ENCODE results near the gene IL16.

IL16 gene

DNA sequence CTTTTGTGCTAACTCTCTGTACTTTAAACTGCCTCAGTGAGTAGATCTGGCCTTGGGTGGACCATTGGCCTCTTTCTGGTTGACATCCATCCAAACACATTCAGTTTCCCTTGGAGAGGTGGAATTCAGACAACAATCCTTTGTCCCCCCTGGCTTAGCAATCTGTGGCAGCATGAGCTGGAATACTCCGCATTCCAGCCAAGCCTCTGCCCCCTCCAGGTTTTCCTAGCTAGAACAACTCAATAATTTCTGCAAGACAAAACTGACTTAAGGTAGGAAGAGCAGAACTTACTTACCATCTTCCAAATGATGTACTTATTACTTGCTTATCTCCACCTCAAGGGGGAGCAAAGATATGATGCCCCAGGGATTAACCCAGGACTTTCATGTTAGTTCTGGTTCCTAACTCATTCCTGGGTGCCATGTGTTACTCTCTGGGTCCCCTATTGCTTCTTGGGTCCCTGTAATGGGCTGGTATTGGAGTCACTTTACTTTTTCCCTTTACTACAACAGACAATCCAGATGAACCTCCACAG is 21.8 kb upstream of the IL16 start:
- Histone ChIP-seq H3K27me3 (peaks cover 25% of the 10 kb centered on the region), H3K36me3 (no peaks in the 10 kb centered on the region), H3K4me1 (ENCODE audit: control insufficient read depth in 1 of 2, insufficient read depth in 1 of 2, low read depth in 1 of 2, low read length in 1 of 2) (no peaks in the 10 kb centered on the region), H3K9me3 (no peaks in the 10 kb centered on the region), H3K4me3 (ENCODE audit: low read depth in 1 of 2, low read length in 1 of 2) (no peak overlapping the region), H3K27ac (no peak overlapping the region)
- TF ChIP-seq, protein P1, sequence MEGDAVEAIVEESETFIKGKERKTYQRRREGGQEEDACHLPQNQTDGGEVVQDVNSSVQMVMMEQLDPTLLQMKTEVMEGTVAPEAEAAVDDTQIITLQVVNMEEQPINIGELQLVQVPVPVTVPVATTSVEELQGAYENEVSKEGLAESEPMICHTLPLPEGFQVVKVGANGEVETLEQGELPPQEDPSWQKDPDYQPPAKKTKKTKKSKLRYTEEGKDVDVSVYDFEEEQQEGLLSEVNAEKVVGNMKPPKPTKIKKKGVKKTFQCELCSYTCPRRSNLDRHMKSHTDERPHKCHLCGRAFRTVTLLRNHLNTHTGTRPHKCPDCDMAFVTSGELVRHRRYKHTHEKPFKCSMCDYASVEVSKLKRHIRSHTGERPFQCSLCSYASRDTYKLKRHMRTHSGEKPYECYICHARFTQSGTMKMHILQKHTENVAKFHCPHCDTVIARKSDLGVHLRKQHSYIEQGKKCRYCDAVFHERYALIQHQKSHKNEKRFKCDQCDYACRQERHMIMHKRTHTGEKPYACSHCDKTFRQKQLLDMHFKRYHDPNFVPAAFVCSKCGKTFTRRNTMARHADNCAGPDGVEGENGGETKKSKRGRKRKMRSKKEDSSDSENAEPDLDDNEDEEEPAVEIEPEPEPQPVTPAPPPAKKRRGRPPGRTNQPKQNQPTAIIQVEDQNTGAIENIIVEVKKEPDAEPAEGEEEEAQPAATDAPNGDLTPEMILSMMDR (IDR thresholded peaks at IDR 0.05), result no peak

DNA sequence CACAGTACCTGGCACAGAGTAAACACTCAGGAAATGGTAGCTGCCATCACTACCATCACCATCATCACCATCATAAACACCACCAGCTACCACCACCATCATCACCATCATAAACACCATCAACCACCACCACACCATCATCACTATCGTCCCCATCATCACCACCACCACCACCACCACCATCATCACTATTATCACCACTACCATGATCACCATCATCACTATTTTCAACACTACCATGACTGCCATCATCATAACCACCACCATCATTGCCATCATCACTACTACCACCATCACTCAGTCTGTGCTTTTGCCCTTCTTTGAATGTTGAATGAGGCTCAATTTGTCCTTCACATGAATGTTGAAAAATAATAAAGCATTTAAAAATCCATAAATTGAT is 21.2 kb upstream of the IL16 start:
- Histone ChIP-seq H3K27me3 (peaks cover 20% of the 10 kb centered on the region), H3K4me3 (ENCODE audit: low read depth in 1 of 2, low read length in 1 of 2) (no peak overlapping the region), H3K36me3 (no peaks in the 10 kb centered on the region), H3K27ac (no peak overlapping the region), H3K4me1 (ENCODE audit: control insufficient read depth in 1 of 2, insufficient read depth in 1 of 2, low read depth in 1 of 2, low read length in 1 of 2) (no peaks in the 10 kb centered on the region), H3K9me3 (no peaks in the 10 kb centered on the region)
- TF ChIP-seq, protein P1 (IDR thresholded peaks at IDR 0.05), result no peak

DNA sequence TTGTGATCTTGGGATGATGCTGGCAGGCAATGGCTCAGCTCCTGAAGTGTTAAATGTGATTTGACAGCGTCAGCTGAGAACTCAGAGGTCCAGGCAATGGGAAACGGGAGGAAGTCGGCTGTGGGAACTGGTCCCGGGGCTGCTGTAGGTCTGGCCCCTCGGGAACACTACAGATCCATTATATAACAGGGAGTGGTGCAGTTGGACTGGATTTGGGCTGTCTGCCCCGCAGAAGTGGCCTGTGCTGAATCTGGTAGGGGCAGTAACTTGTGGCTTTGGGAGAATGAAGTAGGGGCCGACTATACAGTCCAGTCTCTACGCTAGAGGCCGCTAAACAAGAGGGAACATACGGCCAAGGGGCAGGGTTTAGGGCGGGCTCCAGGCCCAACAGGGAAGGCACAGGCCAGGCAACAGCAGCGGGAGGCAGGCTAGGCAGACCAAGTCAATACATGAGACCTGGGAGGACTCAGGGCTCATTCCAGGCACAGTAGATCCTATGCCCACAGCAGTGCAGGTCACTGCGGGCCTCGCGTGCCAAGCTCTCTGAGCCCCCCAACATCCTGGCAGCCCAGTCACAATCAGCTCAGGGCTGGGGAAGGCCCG is 20.3 kb upstream of the IL16 start:
- H3K36me3 ChIP-seq, result no peaks in the 10 kb centered on the region
- peaks cover 17% of the 10 kb centered on the region for H3K27me3 ChIP-seq
- H3K9me3 ChIP-seq, result no peaks in the 10 kb centered on the region
- no peak overlapping the region for H3K4me3 ChIP-seq (ENCODE audit: low read depth in 1 of 2, low read length in 1 of 2)
- TF ChIP-seq, protein P1 (IDR thresholded peaks at IDR 0.05), result no peak
- no peak overlapping the region for H3K27ac ChIP-seq
- H3K4me1 ChIP-seq (ENCODE audit: control insufficient read depth in 1 of 2, insufficient read depth in 1 of 2, low read depth in 1 of 2, low read length in 1 of 2), result no peaks in the 10 kb centered on the region

DNA sequence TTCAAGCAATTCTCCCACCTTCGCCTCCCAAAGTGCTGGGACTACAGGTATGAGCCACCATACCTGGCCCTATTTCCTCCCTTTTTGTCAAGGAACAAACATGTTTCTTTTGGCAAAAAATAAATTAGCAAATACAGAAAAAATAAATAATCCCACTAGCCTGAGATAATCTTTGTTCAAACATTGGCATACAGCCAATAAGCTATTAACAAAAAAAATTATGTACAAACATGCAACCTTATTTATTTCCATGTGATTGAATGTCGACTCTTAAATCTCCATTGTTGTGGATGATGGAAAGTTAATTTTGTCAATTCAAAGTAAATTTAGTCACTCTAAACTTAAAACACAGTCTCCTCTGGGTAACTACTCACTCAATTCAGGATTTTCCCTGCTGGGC is 18.3 kb upstream of the IL16 start:
- Histone ChIP-seq H3K36me3 (no peaks in the 10 kb centered on the region), H3K9me3 (no peaks in the 10 kb centered on the region), H3K27ac (no peak overlapping the region), H3K4me1 (ENCODE audit: control insufficient read depth in 1 of 2, insufficient read depth in 1 of 2, low read depth in 1 of 2, low read length in 1 of 2) (no peaks in the 10 kb centered on the region), H3K4me3 (ENCODE audit: low read depth in 1 of 2, low read length in 1 of 2) (no peak overlapping the region), H3K27me3 (peaks cover 26% of the 10 kb centered on the region)
- TF ChIP-seq, protein P1 (IDR thresholded peaks at IDR 0.05), result no peak

DNA sequence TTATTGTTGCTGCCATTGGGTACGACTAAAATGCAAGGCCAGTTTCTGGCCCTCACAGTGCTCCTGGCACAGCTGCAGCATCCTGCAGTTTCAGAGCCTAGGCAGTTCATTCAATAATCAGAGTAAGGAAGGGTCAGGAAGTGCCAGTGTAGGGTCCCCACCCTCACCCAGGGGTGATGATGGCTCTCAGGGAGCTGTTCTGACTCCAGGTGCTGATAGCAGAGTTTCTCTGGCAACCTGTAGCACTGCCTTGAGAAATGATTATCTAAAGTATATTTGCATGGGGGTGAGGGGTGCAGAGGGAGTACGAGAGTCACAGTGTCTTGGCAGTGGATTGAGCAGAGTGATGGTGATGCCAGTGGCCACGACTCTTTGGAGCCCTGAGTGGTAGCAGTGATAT is 15.5 kb upstream of the IL16 start:
- TF ChIP-seq, protein P1 (IDR thresholded peaks at IDR 0.05), result no peak
- Histone ChIP-seq H3K9me3 (no peaks in the 10 kb centered on the region), H3K27ac (no peak overlapping the region), H3K4me1 (ENCODE audit: control insufficient read depth in 1 of 2, insufficient read depth in 1 of 2, low read depth in 1 of 2, low read length in 1 of 2) (no peaks in the 10 kb centered on the region), H3K36me3 (no peaks in the 10 kb centered on the region), H3K4me3 (ENCODE audit: low read depth in 1 of 2, low read length in 1 of 2) (no peak overlapping the region), H3K27me3 (peaks cover 41% of the 10 kb centered on the region)

All from neutrophil (primary cell).